Inferior parietal cortex (tissue), 1 donor: ENCODE results near the gene ARAP2.

Experiments
- DNase-seq: peaks from one replicate; pipeline ENCODE4 v3.0.0-alpha.2; 2016; ENCODE audit errors: extremely low spot score

Gene ARAP2

GRCh38 chr4:36264207-36264826 is 20.0 kb upstream of the ARAP2 start:
- no peak for DNase-seq

- DNase-seq: no peak
These were observed 16.4 kb upstream of the ARAP2 start for GRCh38 chr4:36260731-36261130.

- no peak for DNase-seq
These were observed 12.1 kb upstream of the ARAP2 start for GRCh38 chr4:36256398-36256891.

GRCh38 chr4:36255577-36255976 is 11.3 kb upstream of the ARAP2 start:
- DNase-seq: no peak

GRCh38 chr4:36254371-36254770 is 10.1 kb upstream of the ARAP2 start:
- DNase-seq: no peak

- no peak for DNase-seq
These were observed 7.7 kb upstream of the ARAP2 start for GRCh38 chr4:36251983-36252382.

GRCh38 chr4:36249610-36250009 is 5.3 kb upstream of the ARAP2 start:
- DNase-seq: no peak

- DNase-seq: no peak
These were observed 708 bp downstream of the ARAP2 start for GRCh38 chr4:36243355-36244256.

- no peak for DNase-seq
These were observed 1.5 kb downstream of the ARAP2 start for GRCh38 chr4:36242629-36243354.

GRCh38 chr4:36241771-36242170 is 2.5 kb downstream of the ARAP2 start:
- no peak for DNase-seq

GRCh38 chr4:36237366-36238313 is 6.7 kb downstream of the ARAP2 start:
- no peak for DNase-seq

- DNase-seq: no peak
These were observed 8.2 kb downstream of the ARAP2 start for GRCh38 chr4:36236159-36236558.

GRCh38 chr4:36235306-36235705 is 9.0 kb downstream of the ARAP2 start:
- no peak for DNase-seq

- no peak for DNase-seq
These were observed 10.6 kb downstream of the ARAP2 start for GRCh38 chr4:36233567-36234266.

- no peak for DNase-seq
These were observed 13.8 kb downstream of the ARAP2 start for GRCh38 chr4:36230534-36230933.

GRCh38 chr4:36227913-36228312 is 16.4 kb downstream of the ARAP2 start:
- no peak for DNase-seq

GRCh38 chr4:36226430-36227227 is 17.7 kb downstream of the ARAP2 start:
- no peak for DNase-seq

GRCh38 chr4:36224972-36225903 is 19.1 kb downstream of the ARAP2 start:
- no peak for DNase-seq

- no peak for DNase-seq
These were observed 21.6 kb downstream of the ARAP2 start for GRCh38 chr4:36222702-36223101.
